MM.1S (cell line): ENCODE results near the gene HELLS.

Experiments
- DNase-seq: peaks from one replicate; pipeline ENCODE4 v3.0.0-alpha.2; 2015
- H2AFZ ChIP-seq: fragments of 300-600 bp; sonication (generic); 2 replicates; pipeline ENCODE4 v1.6.0; 2016; ENCODE audit warnings: antibody characterized with exemption, low read length
- H3F3A ChIP-seq: fragments of 300-600 bp; sonication (generic); 2 replicates; pipeline ENCODE4 v1.6.1; 2016; ENCODE audit warnings: mild to moderate bottlenecking, antibody characterized with exemption, low read length, moderate library complexity, mixed read lengths; ENCODE audit not compliant: insufficient read depth
- H3K27ac ChIP-seq: fragments of 300-600 bp; sonication (generic); 2 replicates; pipeline ENCODE4 v1.5.1; 2016; ENCODE audit warnings: mild to moderate bottlenecking, low read length
- H3K27me3 ChIP-seq: fragments of 300-600 bp; sonication (generic); replicated peaks from 2 replicates; pipeline ENCODE4 v1.6.0; 2016; ENCODE audit warnings: low read length; ENCODE audit not compliant: insufficient read depth
- H3K36me3 ChIP-seq: fragments of 300-600 bp; sonication (generic); replicated peaks from 2 replicates; pipeline ENCODE4 v1.6.1; 2016; ENCODE audit warnings: mild to moderate bottlenecking, low read length, mixed read lengths; ENCODE audit not compliant: insufficient read depth
- H3K4me1 ChIP-seq: fragments of 300-600 bp; sonication (generic); 2 replicates; pipeline ENCODE4 v1.6.1; 2016; ENCODE audit warnings: low read length, mixed read lengths
- H3K4me2 ChIP-seq: fragments of 300-600 bp; sonication (generic); 2 replicates; pipeline ENCODE4 v1.6.0; 2016; ENCODE audit warnings: low read depth, low read length
- H3K4me3 ChIP-seq: fragments of 300-600 bp; sonication (generic); 2 replicates; pipeline ENCODE4 v1.5.1; 2016; ENCODE audit warnings: low read length, mixed read lengths
- H3K79me2 ChIP-seq: fragments of 300-600 bp; sonication (generic); 2 replicates; pipeline ENCODE4 v1.6.1; 2016; ENCODE audit warnings: mixed run types, low read length, mixed read lengths
- H3K9ac ChIP-seq: fragments of 300-600 bp; sonication (generic); 2 replicates; pipeline ENCODE4 v1.6.1; 2016; ENCODE audit warnings: low read length, mixed read lengths
- H3K9me2 ChIP-seq: fragments of 300-600 bp; sonication (generic); replicated peaks from 2 replicates; pipeline ENCODE4 v1.6.1; 2016; ENCODE audit warnings: mild to moderate bottlenecking, low read length, mixed read lengths; ENCODE audit not compliant: insufficient read depth
- H3K9me3 ChIP-seq: fragments of 300-600 bp; sonication (generic); replicated peaks from 2 replicates; pipeline ENCODE4 v1.6.1; 2016; ENCODE audit warnings: mild to moderate bottlenecking, low read length, mixed read lengths; ENCODE audit not compliant: insufficient read depth
- H4K20me1 ChIP-seq: fragments of 300-600 bp; sonication (generic); 2 replicates; pipeline ENCODE4 v1.6.1; 2016; ENCODE audit warnings: mild to moderate bottlenecking, low read length, moderate library complexity, mixed read lengths; ENCODE audit not compliant: insufficient read depth
- CTCF ChIP-seq: fragments of 300-600 bp; sonication (generic); IDR thresholded peaks from 2 replicates; pipeline ENCODE4 v1.5.1; 2016; ENCODE audit warnings: antibody characterized with exemption, low read length, mixed read lengths
- EZH2 ChIP-seq: fragments of 300-600 bp; sonication (generic); optimal IDR thresholded peaks from 2 replicates; pipeline ENCODE3; 2017; ENCODE audit warnings: low read depth, mild to moderate bottlenecking, antibody characterized with exemption, low read length, mixed read lengths
- EZH2phosphoT487 ChIP-seq: fragments of 300-600 bp; sonication (generic); IDR thresholded peaks from 2 replicates; pipeline ENCODE4 v1.6.1; 2018; ENCODE audit warnings: antibody characterized with exemption, low read length

Gene HELLS

GRCh38 chr10:94644352-94644751 lies 98.8 kb downstream of the HELLS start:
- DNase-seq: no peak
- Histone ChIP-seq H3K9me2 (no peaks in the 10 kb centered on the region), H3K4me2 (no peak overlapping the region), H3K4me1 (no peaks in the 10 kb centered on the region), H3K4me3 (no peak overlapping the region), H3K27me3 (no peaks in the 10 kb centered on the region), H3K27ac (no peak overlapping the region), H3F3A (no peaks in the 10 kb centered on the region), H2AFZ (no peak overlapping the region), H3K79me2 (no peaks in the 10 kb centered on the region), H3K36me3 (no peaks in the 10 kb centered on the region; the same call in 1 of the 2 replicates), H3K9ac (no peak overlapping the region), H3K9me3 (no peaks in the 10 kb centered on the region), H4K20me1 (no peaks in the 10 kb centered on the region)
- TF ChIP-seq CTCF: no peak

- H3K9ac ChIP-seq: no peak overlapping the region
- DNase-seq: no peak
- H3K4me1 ChIP-seq: no peaks in the 10 kb centered on the region
- no peaks in the 10 kb centered on the region for H3K27me3 ChIP-seq
- no peaks in the 10 kb centered on the region for H3K9me3 ChIP-seq
- H3F3A ChIP-seq: no peaks in the 10 kb centered on the region
- H2AFZ ChIP-seq: no peak overlapping the region
- H3K9me2 ChIP-seq: no peaks in the 10 kb centered on the region
- no peaks in the 10 kb centered on the region; the same call in 1 of the 2 replicates for H3K36me3 ChIP-seq
- H3K4me2 ChIP-seq: no peak overlapping the region
- H3K27ac ChIP-seq: no peak overlapping the region
- TF ChIP-seq EZH2phosphoT487 (no peak), EZH2 (no peak), CTCF (no peak)
- no peak overlapping the region for H3K4me3 ChIP-seq
- no peaks in the 10 kb centered on the region for H4K20me1 ChIP-seq
- no peaks in the 10 kb centered on the region for H3K79me2 ChIP-seq
These were observed 99.7 kb downstream of the HELLS start for GRCh38 chr10:94645285-94645684.
